Hepatocyte (in vitro differentiated cells): Measurements from ENCODE around the gene DMD.

Source experiments
- EZH2 ChIP-seq: fragments of 200-600 bp; sonication (generic); IDR thresholded peaks from 2 replicates; pipeline ENCODE4 v1.6.1; 2016; ENCODE audit warnings: antibody characterized with exemption, mild to moderate bottlenecking, borderline replicate concordance
- TF ChIP-seq, protein P1 (sequence below): fragments of 200-600 bp; sonication (generic); IDR thresholded peaks from 2 replicates; pipeline ENCODE4 v1.5.1; 2016; ENCODE audit warnings: antibody characterized with exemption, mild to moderate bottlenecking; ENCODE audit not compliant: poor library complexity

- TF ChIP-seq, protein P1, sequence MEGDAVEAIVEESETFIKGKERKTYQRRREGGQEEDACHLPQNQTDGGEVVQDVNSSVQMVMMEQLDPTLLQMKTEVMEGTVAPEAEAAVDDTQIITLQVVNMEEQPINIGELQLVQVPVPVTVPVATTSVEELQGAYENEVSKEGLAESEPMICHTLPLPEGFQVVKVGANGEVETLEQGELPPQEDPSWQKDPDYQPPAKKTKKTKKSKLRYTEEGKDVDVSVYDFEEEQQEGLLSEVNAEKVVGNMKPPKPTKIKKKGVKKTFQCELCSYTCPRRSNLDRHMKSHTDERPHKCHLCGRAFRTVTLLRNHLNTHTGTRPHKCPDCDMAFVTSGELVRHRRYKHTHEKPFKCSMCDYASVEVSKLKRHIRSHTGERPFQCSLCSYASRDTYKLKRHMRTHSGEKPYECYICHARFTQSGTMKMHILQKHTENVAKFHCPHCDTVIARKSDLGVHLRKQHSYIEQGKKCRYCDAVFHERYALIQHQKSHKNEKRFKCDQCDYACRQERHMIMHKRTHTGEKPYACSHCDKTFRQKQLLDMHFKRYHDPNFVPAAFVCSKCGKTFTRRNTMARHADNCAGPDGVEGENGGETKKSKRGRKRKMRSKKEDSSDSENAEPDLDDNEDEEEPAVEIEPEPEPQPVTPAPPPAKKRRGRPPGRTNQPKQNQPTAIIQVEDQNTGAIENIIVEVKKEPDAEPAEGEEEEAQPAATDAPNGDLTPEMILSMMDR = no peak
- TF ChIP-seq EZH2 = no peak
These were observed 225.8 kb downstream of the DMD start for GRCh38 chrX:32985544-32985943.
